ENCODE results near the gene SMAD3. TPM values are rescaled to one million over a fixed set of nuclear protein-coding genes. Genes with fewer than 3 reads are reported as not detected.

The SMAD3 gene
- total and polyA plus RNA-seq, 10 of the 15 experiments (the other 5 are each of a cell fraction or from before 2014, with no cell fraction given): 5.6 to 43.2 (median 16.0) TPM

DNA sequence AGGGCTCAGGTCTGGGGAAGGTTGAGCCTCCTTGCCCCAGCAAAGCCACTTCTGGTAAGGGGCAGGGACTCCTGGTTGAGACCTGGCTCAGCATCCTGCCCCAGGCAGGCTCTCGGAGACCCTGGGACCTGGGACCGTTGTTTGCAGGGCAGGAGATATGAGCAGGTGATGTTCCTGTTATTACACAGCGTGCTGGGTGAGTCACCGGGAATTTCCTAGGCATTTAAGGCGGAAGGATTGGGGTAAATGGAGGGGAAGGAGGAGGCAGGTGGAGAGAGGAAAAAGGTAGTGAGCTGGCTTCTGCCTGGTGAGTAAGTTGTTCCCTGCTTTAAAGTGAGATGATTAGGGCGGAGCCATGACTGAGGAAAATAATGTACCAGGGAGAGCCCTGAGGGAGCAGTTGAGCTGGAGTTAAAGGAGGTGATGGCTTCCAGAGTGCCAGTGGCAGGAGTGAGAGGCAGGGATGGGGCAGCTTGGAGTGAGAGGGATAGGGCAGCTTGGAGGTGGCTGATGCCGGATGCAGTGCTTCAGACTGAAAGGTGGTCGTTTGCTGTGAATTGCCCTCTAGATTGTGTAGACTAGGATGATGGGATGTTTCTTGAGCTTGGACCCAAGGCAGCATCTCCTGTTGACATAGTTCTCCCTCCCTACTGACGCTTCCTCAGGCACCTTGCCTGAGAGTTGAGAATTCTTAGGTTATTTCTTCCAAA is 109.6 kb downstream of the SMAD3 start (continued):
- no peak for TF ChIP-seq ZNF207 (IDR thresholded peaks at IDR 0.05; ENCODE audit: borderline replicate concordance)
- TF ChIP-seq NFXL1 (IDR thresholded peaks at IDR 0.05; ENCODE audit: borderline replicate concordance): no peak
- TF ChIP-seq SMAD1 (IDR thresholded peaks at IDR 0.05; ENCODE audit: low read depth, partially characterized antibody): no peak
- no peak for TF ChIP-seq ZNF24 (IDR thresholded peaks at IDR 0.05)
- no peak for TF ChIP-seq HDAC6 (IDR thresholded peaks at IDR 0.05; ENCODE audit: unreplicated experiment)
- TF ChIP-seq POLR2A (IDR thresholded peaks at IDR 0.05; ENCODE audit: low read depth, low read length): no peak; the same call in 1 of the 2 replicates
- 0 out of 2 replicates have a peak, but pooled peaks have one; percentile 63 for TF ChIP-seq NFIC (IDR thresholded peaks at IDR 0.05; ENCODE audit: low read depth, low read length)
- TF ChIP-seq SRF (IDR thresholded peaks at IDR 0.05; ENCODE audit: low read depth in 2 of 2, low read length in 2 of 2): no peak
- TF ChIP-seq, protein P1, sequence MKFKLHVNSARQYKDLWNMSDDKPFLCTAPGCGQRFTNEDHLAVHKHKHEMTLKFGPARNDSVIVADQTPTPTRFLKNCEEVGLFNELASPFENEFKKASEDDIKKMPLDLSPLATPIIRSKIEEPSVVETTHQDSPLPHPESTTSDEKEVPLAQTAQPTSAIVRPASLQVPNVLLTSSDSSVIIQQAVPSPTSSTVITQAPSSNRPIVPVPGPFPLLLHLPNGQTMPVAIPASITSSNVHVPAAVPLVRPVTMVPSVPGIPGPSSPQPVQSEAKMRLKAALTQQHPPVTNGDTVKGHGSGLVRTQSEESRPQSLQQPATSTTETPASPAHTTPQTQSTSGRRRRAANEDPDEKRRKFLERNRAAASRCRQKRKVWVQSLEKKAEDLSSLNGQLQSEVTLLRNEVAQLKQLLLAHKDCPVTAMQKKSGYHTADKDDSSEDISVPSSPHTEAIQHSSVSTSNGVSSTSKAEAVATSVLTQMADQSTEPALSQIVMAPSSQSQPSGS (IDR thresholded peaks at IDR 0.05; ENCODE audit: low read length): 0 out of 2 replicates have a peak, but pooled peaks have one; percentile 27
- no peak for TF ChIP-seq ZNF274 (IDR thresholded peaks at IDR 0.05; ENCODE audit: insufficient read depth, insufficient read length)
- no peak for TF ChIP-seq POLR2AphosphoS2 (IDR thresholded peaks at IDR 0.05; ENCODE audit: low read depth, low read length)
- TF ChIP-seq MYC (IDR thresholded peaks at IDR 0.05; ENCODE audit: insufficient read depth, insufficient read length, insufficient replicate concordance, low read length, severe bottlenecking): no peak
- TF ChIP-seq USF1 (IDR thresholded peaks at IDR 0.05; ENCODE audit: borderline replicate concordance, extremely low read length, insufficient read depth, low read depth, low read length): no peak
- no peak for TF ChIP-seq RAD21 (IDR thresholded peaks at IDR 0.05; ENCODE audit: insufficient read depth, low read depth, low read length)
- no peak for TF ChIP-seq SMC3 (IDR thresholded peaks at IDR 0.05; ENCODE audit: borderline replicate concordance, low read length)
- TF ChIP-seq, protein P2, sequence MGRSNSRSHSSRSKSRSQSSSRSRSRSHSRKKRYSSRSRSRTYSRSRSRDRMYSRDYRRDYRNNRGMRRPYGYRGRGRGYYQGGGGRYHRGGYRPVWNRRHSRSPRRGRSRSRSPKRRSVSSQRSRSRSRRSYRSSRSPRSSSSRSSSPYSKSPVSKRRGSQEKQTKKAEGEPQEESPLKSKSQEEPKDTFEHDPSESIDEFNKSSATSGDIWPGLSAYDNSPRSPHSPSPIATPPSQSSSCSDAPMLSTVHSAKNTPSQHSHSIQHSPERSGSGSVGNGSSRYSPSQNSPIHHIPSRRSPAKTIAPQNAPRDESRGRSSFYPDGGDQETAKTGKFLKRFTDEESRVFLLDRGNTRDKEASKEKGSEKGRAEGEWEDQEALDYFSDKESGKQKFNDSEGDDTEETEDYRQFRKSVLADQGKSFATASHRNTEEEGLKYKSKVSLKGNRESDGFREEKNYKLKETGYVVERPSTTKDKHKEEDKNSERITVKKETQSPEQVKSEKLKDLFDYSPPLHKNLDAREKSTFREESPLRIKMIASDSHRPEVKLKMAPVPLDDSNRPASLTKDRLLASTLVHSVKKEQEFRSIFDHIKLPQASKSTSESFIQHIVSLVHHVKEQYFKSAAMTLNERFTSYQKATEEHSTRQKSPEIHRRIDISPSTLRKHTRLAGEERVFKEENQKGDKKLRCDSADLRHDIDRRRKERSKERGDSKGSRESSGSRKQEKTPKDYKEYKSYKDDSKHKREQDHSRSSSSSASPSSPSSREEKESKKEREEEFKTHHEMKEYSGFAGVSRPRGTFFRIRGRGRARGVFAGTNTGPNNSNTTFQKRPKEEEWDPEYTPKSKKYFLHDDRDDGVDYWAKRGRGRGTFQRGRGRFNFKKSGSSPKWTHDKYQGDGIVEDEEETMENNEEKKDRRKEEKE (IDR thresholded peaks at IDR 0.05): no peak
- TF ChIP-seq FOXM1 (IDR thresholded peaks at IDR 0.05; ENCODE audit: low read depth, low read length): peak; percentile 60; the same call in 1 of the 2 replicates
- no peak for TF ChIP-seq EGR1 (IDR thresholded peaks at IDR 0.05; ENCODE audit: borderline replicate concordance in 1 of 2, low read depth in 2 of 2, low read length in 2 of 2)
- TF ChIP-seq JUND (IDR thresholded peaks at IDR 0.05; ENCODE audit: low read depth, low read length): no peak
- no peak for TF ChIP-seq ZZZ3 (IDR thresholded peaks at IDR 0.05; ENCODE audit: control insufficient read depth, insufficient read length, low read depth)
- no peak for TF ChIP-seq KAT2A (conservative IDR thresholded peaks at IDR 0.05; ENCODE audit: control insufficient read depth, low read depth, low read length)
- no peak for TF ChIP-seq BRCA1 (IDR thresholded peaks at IDR 0.05; ENCODE audit: low read depth, low read length)
- TF ChIP-seq HDAC2 (IDR thresholded peaks at IDR 0.05): no peak
- no peak for TF ChIP-seq KLF5 (IDR thresholded peaks at IDR 0.05; ENCODE audit: partially characterized antibody)
- TF ChIP-seq NFYA (IDR thresholded peaks at IDR 0.05; ENCODE audit: borderline replicate concordance, low read depth, low read length): no peak
- no peak; the same call in 1 of the 2 replicates for TF ChIP-seq IKZF1 (conservative IDR thresholded peaks at IDR 0.05)
- TF ChIP-seq ASH2L (IDR thresholded peaks at IDR 0.05; ENCODE audit: borderline replicate concordance, low read depth): no peak
